ENCODE data around the gene JPH2.
"Not testable (repeated sequence)": the region's sequence is repeated elsewhere in the genome, so short reads cannot be mapped to it uniquely, and the experiment has no call there.

Gene JPH2

DNA sequence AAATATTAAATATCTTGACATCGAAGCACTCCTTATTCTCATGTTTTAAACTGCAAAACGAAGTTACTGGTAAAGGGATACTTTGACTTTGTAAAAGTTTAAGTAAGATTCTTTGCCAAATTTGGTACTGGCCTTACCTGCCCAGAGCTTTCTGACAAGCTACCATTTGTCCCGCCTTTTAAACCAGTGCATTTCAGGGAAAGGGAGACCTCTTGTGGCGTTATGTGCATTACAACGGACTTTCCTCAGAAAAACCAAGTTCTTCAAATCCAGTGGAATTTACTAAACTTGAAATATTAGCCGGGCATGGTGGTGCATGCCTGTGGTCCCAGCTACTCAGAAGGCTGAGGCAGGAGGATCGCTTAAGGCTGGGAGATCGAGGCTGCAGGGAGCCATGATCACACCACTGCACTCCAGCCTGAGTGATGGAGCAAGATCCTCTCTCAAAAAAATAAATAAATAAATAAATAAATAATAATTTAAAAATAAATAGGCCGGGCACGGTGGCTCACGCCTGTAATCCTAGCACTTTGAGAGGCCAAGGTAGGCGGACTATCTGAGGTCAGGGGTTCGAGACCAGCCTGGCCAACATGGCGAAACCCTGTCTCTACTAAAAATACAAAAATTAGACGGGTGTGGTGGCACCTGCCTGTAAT, 3.3 kb upstream of the JPH2 start:
- peak; percentile 74 for DNase-seq (ENCODE audit: low spot score)
- TF ChIP-seq CTCF (IDR thresholded peaks at IDR 0.05; ENCODE audit: borderline replicate concordance, control extremely low read depth, extremely low read depth, insufficient read depth, missing control alignments), result peak; percentile 70
- in situ Hi-C loops (cut with MboI; ENCODE audit: low sequenced_read_pairs, unreplicated experiment), result not testable (repeated sequence)

GRCh38 chr20:44188752-44189151, 1.8 kb upstream of the JPH2 start:
- in situ Hi-C loops (cut with MboI; ENCODE audit: low sequenced_read_pairs, unreplicated experiment), result loop anchor here (10.0 kb wide), 1 partner anchor 74 kb away; no protein-coding TSS in a partner anchor
- no peak for DNase-seq (ENCODE audit: low spot score)
- no peak for TF ChIP-seq CTCF (IDR thresholded peaks at IDR 0.05; ENCODE audit: borderline replicate concordance, control extremely low read depth, extremely low read depth, insufficient read depth, missing control alignments)

GRCh38 chr20:44187772-44188709, 1.1 kb upstream of the JPH2 start:
- in situ Hi-C loops (cut with MboI; ENCODE audit: low sequenced_read_pairs, unreplicated experiment), result loop anchor here (10.0 kb wide), 1 partner anchor 73 kb away; no protein-coding TSS in a partner anchor
- no peak for DNase-seq (ENCODE audit: low spot score)
- TF ChIP-seq CTCF (IDR thresholded peaks at IDR 0.05; ENCODE audit: borderline replicate concordance, control extremely low read depth, extremely low read depth, insufficient read depth, missing control alignments), result no peak

DNA sequence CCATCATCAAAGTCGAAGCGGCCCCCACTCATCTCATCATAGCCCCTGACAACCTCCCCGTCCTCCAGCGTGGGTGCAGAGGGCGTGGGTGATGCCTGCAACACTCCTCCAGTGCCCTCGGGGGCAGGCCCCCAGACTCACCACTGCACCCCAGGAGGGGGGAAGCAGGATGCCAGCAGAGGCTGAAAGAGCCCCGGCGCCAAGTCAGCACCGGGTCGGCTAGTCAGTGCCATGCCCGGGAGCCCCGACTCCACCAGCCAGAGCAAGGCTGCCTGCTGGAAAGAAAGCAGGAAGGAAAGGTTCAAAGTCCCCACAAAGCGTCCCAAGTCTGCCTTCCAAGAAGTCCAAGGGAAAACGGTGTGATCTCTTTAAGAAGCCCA, 324 bp downstream of the JPH2 start:
- TF ChIP-seq CTCF (IDR thresholded peaks at IDR 0.05; ENCODE audit: borderline replicate concordance, control extremely low read depth, extremely low read depth, insufficient read depth, missing control alignments), result no peak
- DNase-seq (ENCODE audit: low spot score), result no peak
- in situ Hi-C loops (cut with MboI; ENCODE audit: low sequenced_read_pairs, unreplicated experiment), result loop anchor here (10.0 kb wide), 1 partner anchor 72 kb away; no protein-coding TSS in a partner anchor

DNA sequence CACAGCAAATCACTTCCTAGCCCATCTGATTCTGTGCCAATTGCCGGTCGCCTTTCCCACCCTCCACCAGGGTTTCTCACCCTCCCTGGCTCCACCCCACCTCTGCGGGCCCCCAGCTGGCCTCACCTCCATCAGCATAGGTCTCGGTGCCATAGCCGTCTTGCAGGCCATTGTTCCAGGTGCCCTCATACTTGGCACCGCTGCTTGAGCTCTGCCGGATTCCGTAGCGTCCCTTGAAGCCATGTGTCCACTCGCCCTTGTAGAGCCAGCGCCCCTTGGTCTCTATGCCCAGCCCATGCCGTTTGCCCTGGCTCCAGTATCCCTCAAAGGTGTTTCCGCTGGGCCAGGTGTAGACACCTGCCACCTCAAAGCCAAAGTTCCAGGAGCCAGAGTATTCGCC, 787 bp downstream of the JPH2 start:
- TF ChIP-seq CTCF (IDR thresholded peaks at IDR 0.05; ENCODE audit: borderline replicate concordance, control extremely low read depth, extremely low read depth, insufficient read depth, missing control alignments), result no peak
- in situ Hi-C loops (cut with MboI; ENCODE audit: low sequenced_read_pairs, unreplicated experiment), result loop anchor here (10.0 kb wide), 1 partner anchor 71 kb away; no protein-coding TSS in a partner anchor
- DNase-seq (ENCODE audit: low spot score), result no peak

- in situ Hi-C loops (cut with MboI; ENCODE audit: low sequenced_read_pairs, unreplicated experiment), result loop anchor here (10.0 kb wide), 1 partner anchor 71 kb away; no protein-coding TSS in a partner anchor
- TF ChIP-seq CTCF (IDR thresholded peaks at IDR 0.05; ENCODE audit: borderline replicate concordance, control extremely low read depth, extremely low read depth, insufficient read depth, missing control alignments), result no peak
- no peak for DNase-seq (ENCODE audit: low spot score)
Measured at GRCh38 chr20:44185574-44185973, 1.4 kb downstream of the JPH2 start.
